ENCODE measurements around the gene FALEC.
A peak's percentile ranks its signal among the peaks of the same experiment; 100 is the strongest.
"Not testable (repeated sequence)": the region's sequence is repeated elsewhere in the genome, so short reads cannot be mapped to it uniquely, and the experiment has no call there.

The FALEC gene

DNA sequence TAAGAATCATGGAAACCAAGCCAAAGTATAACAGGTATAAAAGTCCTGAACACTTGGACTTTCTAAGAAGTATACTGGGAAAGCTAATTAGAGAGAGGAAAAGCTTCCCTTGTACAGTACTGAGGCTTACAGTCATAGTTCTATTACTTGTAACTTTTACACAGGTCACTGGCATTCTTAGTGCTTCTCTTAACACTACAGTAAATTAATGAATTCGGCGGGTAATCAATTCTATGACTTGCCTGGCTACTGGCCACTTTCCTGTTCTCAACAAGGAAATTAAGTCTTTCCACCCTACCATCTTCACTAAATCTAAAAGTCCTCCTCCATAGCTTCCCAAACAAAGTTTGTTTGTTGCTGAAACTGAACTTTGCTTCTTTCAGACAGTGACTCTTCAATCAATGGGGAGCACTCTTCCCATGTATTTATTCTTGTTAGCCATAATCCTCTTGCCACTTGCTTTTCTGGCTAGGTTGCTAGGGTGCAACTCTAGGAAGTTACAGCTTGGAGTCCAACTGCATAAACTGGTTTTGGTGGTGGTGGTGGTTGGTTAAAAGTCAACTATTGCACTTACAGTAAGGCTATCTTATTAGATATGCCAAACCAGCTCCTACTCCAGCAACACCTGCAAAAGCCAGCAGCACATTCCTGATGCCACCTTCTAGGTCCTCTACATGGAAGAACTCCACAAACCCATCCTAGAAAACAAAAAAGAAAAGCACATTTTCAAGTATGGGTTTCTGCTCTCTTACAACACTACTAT is 61.4 kb downstream of the FALEC start:
- DNase-seq (ENCODE audit: low read depth in 2 of 2) = peak; percentile 49 to 60
- TF ChIP-seq, protein P1, sequence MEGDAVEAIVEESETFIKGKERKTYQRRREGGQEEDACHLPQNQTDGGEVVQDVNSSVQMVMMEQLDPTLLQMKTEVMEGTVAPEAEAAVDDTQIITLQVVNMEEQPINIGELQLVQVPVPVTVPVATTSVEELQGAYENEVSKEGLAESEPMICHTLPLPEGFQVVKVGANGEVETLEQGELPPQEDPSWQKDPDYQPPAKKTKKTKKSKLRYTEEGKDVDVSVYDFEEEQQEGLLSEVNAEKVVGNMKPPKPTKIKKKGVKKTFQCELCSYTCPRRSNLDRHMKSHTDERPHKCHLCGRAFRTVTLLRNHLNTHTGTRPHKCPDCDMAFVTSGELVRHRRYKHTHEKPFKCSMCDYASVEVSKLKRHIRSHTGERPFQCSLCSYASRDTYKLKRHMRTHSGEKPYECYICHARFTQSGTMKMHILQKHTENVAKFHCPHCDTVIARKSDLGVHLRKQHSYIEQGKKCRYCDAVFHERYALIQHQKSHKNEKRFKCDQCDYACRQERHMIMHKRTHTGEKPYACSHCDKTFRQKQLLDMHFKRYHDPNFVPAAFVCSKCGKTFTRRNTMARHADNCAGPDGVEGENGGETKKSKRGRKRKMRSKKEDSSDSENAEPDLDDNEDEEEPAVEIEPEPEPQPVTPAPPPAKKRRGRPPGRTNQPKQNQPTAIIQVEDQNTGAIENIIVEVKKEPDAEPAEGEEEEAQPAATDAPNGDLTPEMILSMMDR (IDR thresholded peaks at IDR 0.05; ENCODE audit: low read depth, low read length) = no peak

DNA sequence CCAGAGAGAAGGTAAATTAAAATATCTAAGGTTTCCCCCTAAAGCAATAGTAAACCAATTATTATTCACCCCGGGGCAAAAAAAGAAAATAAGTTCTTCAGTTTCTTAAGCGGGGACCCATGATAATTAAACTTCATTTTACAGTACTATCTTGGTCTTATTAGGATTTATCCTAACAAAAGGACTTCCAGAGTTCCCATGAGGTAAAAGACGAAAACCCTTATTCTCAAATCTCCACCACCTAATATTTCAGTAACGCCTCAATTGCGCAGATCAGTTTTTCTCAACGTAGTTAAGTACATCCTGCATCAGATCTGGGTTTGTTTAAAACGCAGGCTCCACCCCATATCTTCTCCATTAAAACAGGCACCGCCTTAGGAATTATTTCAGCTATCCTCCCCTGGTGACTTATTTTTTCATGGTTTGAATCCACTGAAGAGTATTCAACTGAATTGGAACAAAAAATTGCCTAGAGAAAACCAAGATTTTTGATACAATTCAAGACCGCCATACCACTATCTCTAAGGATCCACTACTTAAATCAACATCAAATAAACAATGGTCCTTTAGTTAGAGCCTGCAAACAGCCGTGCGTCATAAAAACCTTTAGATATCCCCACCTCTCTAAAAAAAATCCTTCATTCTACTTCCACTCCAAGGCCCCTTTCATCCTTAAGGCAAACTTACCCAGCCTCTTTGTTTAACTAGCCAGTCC is 62.2 kb downstream of the FALEC start:
- H3K4me3 ChIP-seq (replicated peaks in 1 of 2; ENCODE audit: low read depth in 2 of 2, low read length in 2 of 2) = peak overlapping the region; percentile 92 to 99
- TF ChIP-seq, protein P1 (IDR thresholded peaks at IDR 0.05; ENCODE audit: low read depth, low read length) = no peak
- DNase-seq (ENCODE audit: low read depth in 2 of 2) = peak; percentile 61 to 69

More for the DNA sequence above, 61.4 kb downstream of the FALEC start:
- peak overlapping the region; percentile 92 to 99 for H3K4me3 ChIP-seq (replicated peaks in 1 of 2; ENCODE audit: low read depth in 2 of 2, low read length in 2 of 2)

DNA sequence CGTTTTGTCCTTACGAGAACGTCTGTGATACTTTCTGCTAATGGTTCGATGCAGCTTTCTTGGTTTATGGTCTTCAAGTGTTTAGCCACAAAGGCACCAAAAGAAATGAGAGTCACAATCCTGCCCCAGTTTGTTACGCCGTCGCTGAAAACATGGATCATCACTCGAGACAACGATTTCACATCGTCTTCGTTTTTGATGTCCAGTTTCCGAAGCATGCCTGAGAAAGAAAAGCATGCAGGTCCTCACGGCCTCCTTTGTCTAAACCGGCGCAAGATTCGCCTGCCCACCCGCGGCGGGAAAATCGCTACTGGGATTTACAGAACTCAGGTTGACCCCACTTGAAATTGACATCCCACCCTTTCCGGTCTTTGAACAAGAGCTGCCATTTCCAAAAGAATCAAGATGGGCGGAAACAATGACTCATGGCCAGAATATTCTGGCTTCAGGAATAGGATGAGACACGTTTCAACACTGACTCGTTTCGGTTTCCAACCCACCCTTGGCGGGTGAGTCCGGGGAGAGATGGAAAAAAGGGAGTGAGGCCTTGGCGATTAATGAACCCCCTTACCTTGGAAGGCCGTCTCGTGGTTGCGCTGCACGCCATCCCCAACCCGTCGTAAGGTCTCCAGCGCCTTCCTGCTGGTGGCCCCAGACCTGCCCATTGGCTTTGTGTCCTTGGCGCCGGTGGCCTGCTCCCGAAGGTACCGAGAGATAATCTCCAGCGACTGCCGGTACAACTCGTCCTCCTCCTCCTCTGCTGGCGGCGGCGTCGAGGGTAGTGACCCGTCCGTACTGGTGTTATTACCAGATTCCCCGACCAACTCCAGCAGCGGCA is 62.9 kb downstream of the FALEC start:
- TF ChIP-seq, protein P1 (IDR thresholded peaks at IDR 0.05; ENCODE audit: low read depth, low read length) = no peak
- peak; percentile 92 to 95 for DNase-seq (ENCODE audit: low read depth in 2 of 2)
- H3K4me3 ChIP-seq (replicated peaks in 1 of 2; ENCODE audit: low read depth in 2 of 2, low read length in 2 of 2) = peak overlapping the region; percentile 92 to 99

DNA sequence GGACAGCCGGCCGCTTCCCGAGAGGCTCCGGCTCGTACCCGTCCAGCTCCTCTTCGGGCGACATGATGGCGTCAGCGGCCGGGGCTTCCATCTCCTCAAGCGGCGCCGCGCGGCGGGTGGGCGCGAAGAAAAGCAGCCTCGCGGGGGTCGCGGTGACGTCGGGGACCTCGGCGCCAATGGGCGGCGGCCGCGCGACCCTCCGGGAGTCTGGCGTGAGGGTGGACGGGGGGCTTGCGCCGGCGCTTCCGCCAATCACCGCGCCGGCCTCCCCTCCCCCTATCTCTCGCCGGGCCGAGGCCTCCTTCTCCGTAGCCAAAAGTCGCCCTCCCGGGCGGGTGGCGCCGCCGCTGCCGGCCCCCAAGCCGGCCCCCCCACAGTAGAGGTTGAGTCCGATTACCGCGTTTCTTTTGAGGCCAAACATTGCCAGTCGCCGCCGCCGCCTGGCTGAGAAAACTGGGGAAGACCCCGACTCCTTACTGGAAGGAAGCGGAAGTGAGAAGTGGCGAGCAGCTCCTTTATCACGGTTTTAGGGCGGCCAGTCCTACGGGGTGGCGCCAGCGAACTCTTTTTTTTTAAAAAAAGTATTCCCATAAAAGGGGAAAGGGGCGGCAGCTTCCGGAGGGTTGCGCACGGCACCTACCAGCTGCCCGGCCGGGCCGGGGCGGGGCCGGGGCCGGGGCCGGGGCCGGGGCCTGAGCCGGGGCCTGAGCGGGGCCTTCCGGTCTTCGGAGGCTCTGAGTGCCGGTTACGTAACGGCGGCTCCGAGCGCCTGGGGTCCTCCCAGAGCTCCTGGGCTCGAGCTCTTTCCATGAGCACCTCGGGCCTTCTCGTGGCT is 63.8 kb downstream of the FALEC start, which contains the start of gene MCL1:
TSS of gene MCL1 (minus strand) at position 501 of the 835 bp plus-strand sequence. CDS start at position 421, 80 bp downstream.
- TF ChIP-seq, protein P1 (IDR thresholded peaks at IDR 0.05; ENCODE audit: low read depth, low read length) = no peak
- peak within 1 kb of the TSS; percentile 92 to 99 for H3K4me3 ChIP-seq (replicated peaks in 1 of 2; ENCODE audit: low read depth in 2 of 2, low read length in 2 of 2)
- peak; percentile 98 for DNase-seq (ENCODE audit: low read depth in 2 of 2)

DNA sequence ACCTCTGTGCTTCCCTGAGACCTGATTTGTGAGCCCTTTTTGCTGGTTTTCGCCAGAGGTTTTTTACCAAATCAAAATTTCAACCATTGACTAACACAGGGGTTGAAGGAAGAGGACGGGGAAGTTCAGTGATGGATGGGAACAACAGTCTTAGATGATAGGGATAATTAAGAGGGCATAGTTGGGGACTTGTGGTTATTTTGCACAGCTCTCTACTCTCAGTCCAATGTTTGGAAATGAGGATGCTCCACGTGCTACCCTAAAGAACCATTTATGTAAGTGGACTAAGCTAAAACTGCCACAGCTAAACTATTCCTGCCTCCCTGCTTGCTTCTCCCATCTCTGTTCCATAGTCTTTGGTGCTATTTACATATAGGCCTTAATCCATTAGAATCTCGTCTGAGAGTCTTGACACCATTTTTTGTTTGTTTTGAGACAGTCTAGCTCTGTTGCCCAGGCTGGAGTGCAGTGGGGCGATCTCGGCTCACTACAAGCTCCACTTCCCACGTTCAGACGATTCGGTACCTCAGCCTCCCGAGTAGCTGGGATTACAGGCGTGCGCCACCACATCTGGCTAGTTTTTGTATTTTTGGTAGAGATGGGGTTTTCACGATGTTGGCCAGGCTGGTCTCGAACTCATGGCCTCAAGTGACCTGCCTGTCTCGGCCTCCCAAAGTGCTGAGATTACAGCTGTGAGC is 64.5 kb downstream of the FALEC start:
- TF ChIP-seq, protein P1 (IDR thresholded peaks at IDR 0.05; ENCODE audit: low read depth, low read length) = no peak
- peak overlapping the region in 1 of 2 donors; percentile 50 for H3K4me3 ChIP-seq (replicated peaks in 1 of 2; ENCODE audit: low read depth in 2 of 2, low read length in 2 of 2)
- DNase-seq (ENCODE audit: low read depth in 2 of 2) = no peak

DNA sequence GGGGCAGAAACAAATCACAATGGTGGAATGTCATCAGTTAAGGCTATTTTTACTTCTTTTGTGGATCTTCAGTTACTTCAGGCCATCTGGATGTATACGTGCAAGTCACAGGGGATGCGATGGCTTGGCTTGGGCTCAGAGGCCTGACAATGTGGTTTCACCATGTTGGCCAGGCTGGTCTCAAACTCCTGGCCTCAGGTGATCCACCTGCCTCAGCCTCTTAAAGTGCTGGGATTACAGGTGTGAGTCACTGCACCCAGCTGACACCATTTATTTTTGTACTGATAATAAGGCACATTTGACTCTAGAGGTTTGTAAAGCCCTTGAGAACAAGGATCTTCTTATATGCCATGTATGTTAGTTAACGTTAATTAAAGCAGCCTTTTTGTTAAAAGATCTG is 65.4 kb downstream of the FALEC start:
- DNase-seq (ENCODE audit: low read depth in 2 of 2); H3K4me3 ChIP-seq (replicated peaks in 1 of 2; ENCODE audit: low read depth in 2 of 2, low read length in 2 of 2): not testable (repeated sequence)

DNA sequence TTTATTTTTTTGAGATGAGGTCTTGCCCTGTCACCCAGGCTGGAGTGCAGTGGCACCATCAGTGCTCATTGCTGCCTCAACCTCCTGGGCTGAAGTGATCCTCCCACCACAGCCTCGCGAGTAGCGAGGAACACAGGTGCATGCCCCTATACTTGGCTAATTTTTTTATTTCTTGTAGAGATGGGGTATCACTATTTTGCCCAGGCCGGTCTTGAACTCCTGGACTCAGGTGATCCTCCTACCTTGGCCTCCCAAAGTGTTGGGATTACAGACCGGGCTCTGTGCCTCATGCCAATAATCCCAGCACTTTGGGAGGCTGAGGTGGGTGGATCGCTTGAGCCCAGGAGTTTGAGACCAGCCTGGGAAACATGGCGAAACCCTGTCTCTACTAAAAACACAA is 65.9 kb downstream of the FALEC start:
- DNase-seq (ENCODE audit: low read depth in 2 of 2) = not testable (repeated sequence)

DNA sequence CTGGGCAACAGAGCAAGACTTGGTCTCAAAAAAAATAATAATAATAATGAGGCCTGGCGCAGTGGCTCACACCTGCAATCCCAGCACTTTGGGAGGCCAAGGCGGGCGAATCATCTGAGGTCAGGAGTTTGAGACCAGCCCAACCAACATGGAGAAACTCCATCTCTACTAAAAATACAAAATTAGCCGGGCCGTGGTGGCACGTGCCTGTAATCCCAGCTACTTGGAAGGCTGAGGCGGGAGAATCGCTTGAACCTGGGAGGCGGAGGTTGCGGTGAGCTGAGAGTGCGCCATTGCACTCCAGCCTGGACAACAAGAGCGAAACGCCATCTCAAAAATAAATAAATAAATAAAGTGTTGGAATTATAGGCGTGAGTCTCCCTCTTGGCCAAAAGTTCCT is 66.4 kb downstream of the FALEC start:
- not testable (repeated sequence) for DNase-seq (ENCODE audit: low read depth in 2 of 2); H3K4me3 ChIP-seq (replicated peaks in 1 of 2; ENCODE audit: low read depth in 2 of 2, low read length in 2 of 2)

More for the DNA sequence above, 65.9 kb downstream of the FALEC start:
- not testable (repeated sequence) for H3K4me3 ChIP-seq (replicated peaks in 1 of 2; ENCODE audit: low read depth in 2 of 2, low read length in 2 of 2)

Measured in cardiac fibroblast (primary cell).